ENCODE measurements around the gene MLH1.

Gene MLH1

DNA sequence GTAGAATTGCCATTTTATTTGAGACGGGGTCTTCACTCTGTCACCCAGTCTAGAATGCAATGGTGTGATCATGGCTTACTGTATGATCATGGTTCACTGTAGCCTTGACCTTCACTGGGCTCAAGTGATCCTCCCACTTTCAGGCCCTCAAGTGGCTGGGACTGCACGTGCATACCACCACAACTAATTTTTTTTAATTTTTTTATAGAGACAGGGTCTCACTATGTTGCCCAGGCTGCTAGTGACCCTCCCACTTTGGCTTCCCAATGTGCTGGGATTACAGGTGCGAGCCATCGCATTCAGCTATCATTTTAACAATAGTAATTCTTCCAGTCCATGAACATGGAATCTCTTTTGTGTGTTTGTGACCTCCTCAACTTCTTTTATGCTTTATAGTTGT, 12.3 kb upstream of the MLH1 start:
- DNase-seq (ENCODE audit: low read depth): no peak

DNA sequence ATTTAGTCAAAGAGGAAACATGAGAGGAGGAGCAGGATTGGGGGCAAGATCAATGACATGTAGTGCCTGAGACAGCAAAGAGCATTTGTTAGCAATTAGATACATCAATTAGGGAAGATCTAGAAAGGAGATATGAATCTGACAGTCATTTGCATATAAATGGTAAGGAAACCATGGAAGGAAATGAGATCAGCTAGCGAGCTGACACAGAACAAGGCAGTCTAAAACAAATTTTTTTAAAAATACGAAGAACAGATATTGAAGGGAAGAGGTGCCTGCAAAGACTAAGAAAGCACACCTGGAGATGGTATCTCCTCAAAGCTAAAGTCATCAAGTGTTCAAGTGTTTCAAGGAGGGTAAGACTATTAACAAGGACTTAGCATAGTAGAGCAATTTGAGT, 5.0 kb upstream of the MLH1 start:
- DNase-seq (ENCODE audit: low read depth): no peak

DNA sequence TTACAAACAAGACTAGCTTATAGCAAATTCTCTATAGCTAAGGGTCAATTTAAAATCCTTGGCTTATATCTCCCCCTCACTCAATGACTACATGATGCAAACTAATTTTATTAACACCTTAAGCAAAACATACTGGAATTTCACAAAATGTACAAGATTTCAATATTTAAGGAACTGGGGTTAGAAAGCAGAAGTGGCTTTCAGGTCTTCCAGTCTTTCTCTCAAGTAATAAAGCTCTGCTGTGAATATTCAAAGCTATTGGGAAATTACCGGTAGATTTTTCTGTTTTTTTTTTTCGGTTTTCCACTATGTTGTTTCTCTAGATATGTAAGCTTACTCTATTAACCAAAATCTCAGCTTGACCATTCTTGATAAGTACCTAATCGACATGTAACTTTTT, 4.3 kb upstream of the MLH1 start:
- no peak for DNase-seq (ENCODE audit: low read depth)

DNA sequence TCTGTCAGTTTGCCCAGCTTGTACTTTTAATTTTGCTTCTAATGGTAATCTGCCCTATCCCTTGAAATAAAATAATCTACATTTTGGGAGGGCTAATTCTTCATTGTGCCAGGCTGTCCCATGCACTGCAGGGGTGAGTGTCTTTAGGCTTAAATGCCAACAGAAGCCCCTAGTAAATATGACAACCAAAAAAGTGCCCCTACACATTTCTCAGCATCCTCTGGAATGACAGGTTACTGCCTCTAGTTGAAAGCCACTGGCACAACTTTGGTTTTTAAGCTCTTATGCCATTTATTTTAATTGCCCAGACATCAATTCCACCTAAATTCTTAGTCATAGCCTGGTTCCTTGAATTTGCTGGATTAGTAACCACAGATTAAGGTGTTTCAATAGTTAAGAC, 3.8 kb upstream of the MLH1 start:
- no peak for DNase-seq (ENCODE audit: low read depth)

DNA sequence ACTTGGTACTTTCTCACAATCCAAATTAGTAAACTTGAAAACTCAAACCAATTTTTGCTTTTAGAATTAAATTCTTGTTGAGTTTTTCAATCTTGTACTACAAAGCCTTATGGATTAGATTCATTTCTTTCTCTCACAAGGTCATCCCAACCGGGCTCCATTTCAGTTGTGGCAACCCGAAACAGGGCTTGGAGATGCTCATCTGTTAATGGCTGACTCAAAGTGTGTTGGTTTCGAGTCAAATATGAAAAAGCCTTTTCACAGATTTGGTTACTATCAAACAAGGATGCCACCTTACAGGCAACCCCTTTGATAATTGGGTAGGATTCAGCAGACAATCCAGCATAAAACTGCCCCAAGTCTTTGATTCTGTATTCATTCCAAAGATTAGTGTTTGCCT, 2.2 kb upstream of the MLH1 start:
- DNase-seq (ENCODE audit: low read depth): no peak

DNA sequence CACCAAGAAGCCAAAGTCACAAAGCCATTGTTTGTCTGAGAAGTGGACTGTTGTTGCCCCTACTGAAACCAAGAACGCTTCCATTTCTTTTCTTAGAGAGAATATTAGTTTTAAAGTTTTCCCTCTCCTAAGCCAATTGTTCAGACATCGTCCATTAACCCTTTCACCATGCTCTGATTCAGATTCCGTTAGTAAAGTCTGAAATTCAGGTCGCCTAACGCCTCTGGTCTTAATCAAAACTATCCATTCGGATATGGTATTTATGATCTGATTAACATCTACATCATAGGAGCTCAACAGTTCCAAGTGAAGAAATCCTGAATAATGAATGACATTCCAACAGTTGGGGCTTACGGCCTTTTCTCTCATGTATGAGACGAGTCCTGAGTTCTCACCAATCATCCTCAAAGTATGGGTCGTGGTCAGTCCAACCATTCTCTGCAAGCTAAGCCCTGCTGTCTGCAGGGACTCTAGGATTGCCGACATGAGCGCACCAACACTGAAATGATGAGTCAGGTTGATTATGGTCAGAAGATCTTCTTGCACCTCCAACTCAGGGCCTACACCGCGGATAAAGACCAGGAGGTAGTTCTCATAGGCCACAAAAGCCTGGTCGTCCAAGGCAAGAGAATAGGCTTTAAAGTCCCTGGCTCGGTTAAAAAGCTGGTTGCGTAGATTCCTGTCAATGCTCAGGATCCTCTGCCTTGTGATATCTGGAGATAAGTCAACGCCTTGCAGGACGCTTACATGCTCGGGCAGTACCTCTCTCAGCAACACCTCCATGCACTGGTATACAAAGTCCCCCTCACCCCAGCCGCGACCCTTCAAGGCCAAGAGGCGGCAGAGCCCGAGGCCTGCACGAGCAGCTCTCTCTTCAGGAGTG, 1.2 kb upstream of the MLH1 start:
- DNase-seq (ENCODE audit: low read depth): no peak

DNA sequence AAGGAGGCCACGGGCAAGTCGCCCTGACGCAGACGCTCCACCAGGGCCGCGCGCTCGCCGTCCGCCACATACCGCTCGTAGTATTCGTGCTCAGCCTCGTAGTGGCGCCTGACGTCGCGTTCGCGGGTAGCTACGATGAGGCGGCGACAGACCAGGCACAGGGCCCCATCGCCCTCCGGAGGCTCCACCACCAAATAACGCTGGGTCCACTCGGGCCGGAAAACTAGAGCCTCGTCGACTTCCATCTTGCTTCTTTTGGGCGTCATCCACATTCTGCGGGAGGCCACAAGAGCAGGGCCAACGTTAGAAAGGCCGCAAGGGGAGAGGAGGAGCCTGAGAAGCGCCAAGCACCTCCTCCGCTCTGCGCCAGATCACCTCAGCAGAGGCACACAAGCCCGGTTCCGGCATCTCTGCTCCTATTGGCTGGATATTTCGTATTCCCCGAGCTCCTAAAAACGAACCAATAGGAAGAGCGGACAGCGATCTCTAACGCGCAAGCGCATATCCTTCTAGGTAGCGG, 452 bp upstream of the MLH1 start, which contains the start of gene EPM2AIP1:
EPM2AIP1 (minus strand) TSS at position 326 of the 520 bp plus-strand sequence; CDS start at position 272, 54 bp downstream.
- DNase-seq (ENCODE audit: low read depth): peak; percentile 97

DNA sequence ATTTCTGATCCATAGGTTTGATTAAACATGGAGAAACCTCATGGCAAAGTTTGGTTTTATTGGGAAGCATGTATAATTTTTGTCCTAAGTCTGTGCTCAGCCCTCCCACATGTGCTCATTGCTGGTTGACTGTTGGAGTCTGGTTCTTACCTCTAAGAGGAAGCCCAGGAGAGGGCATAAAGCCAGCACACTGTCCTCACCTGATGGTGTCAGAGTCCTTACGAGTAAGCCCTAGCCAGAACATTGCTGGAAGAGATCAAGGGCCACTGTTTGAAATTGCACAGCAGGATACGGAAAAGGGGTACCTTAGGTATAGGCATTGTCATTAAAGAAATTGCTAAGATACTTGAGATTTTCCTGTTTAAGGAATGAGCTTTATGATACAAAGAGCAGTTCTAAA, 21.3 kb downstream of the MLH1 start:
- no peak for DNase-seq (ENCODE audit: low read depth)

DNA sequence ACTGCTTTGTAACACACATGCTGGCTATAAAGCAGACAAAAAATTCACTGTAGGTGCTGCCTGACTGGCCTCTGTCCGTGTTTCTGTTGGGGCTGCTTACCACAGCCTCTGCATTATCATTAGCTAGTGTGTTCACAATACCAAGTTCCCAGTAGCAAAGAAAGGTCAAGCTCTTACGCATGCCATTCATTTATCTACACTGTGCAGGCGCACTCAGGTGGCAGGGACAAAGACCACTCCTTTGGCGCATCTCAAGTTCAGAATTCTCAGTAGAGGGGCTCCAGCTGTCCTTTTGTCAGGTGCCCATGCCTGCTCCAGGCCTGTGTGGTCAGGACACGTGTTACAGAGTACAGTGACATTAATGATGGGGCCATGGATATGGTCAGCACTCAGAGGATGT, 22.3 kb downstream of the MLH1 start:
- DNase-seq (ENCODE audit: low read depth): no peak

DNA sequence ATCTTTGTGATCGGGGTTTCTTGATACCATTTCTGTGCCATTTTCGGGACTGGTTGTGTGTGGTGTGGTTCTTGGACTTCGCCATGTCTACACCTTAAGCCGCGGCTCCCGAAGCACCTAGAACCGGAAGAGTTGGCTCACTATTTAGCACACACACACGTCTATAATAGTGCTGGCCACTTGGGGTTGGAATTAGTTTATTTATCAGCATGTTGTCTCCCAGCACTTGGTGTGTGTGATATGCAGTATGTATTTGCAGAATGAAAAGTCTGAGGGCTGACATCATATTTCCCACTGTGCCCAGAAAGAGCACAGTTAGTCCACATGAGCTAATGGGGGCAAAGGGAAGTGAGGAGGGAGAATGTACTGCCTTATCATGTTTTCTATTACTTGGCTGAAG, 23.6 kb downstream of the MLH1 start:
- no peak for DNase-seq (ENCODE audit: low read depth)

DNA sequence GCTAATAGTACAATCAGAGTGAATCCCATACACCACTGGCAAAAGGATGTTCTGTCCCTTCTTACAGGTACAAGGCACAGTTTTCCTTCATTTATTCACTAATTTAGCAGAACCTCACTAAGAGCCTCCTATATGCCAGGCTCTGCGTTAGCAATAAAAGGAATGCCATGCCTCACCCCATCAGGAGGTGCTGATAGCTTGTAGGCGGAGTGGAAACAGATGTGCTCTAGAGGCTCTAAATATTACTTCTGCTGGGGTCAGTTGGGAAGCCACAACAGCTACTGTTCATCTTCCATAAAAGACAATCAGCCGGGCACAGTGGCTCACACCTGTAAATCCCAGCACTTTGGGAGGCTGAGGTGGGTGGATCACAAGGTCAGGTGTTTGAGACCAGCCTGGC, 24.4 kb downstream of the MLH1 start:
- no peak for DNase-seq (ENCODE audit: low read depth)

DNA sequence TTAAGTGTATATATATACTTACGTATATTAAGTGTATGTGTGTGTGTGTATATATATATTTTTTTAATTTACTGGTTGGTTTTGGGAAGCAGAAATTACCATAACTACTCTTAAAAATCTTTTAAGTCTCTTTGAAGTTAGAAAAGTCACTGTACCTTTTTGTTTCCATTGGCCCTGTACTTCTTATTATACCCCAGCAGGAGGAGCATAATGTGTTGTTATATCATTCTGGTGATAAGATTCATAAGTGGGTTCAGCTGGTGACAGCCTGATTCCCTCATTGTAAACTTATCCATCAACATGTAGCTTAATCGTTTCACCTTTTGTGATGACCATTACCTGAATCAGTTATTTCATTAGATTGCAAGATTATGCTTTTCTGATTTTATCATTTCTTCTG, 30.8 kb downstream of the MLH1 start:
- no peak for DNase-seq (ENCODE audit: low read depth)

DNA sequence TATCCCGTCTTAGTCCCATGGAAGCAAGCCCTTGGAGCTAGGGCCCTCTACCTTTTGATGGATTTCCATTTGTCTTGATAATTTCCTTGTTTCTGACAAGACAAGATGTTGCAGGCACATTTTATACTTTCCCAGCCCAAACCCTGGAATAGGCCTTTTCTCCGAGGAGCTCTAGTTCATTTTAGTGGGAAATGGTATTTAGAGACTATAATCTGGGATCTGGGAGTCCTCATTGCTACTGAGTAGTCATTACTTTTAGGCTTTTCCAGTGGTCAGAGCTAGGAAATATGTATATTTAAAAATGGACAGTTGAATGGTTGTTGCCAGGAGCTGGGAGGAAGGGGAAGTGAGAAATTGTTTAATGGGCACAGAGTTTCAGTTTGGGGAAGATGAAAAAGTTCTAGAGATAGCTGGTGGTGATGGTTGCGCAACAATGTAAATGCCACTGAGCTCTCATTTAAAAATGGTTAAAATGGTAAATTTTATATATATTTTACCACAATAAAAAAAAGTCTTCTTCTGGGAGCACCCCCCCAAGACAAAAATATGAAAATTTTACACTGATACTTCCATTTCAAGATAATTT, 31.6 kb downstream of the MLH1 start:
- no peak for DNase-seq (ENCODE audit: low read depth)

DNA sequence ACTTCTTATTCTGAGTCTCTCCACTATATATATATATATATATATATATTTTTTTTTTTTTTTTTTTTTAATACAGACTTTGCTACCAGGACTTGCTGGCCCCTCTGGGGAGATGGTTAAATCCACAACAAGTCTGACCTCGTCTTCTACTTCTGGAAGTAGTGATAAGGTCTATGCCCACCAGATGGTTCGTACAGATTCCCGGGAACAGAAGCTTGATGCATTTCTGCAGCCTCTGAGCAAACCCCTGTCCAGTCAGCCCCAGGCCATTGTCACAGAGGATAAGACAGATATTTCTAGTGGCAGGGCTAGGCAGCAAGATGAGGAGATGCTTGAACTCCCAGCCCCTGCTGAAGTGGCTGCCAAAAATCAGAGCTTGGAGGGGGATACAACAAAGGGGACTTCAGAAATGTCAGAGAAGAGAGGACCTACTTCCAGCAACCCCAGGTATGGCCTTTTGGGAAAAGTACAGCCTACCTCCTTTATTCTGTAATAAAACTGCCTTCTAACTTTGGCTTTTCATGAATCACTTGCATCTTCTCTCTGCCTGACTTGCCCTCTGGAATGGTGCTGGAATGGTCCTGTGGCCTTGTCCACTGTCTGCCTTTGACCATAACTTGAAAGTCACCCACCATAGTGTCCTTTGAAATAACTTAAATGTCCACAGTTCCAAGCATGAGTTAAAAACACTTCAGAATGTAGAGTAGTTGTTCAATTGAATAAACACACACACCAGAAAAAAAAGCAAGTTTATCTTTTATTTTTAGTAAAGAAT, 32.4 kb downstream of the MLH1 start:
- DNase-seq (ENCODE audit: low read depth): no peak

DNA sequence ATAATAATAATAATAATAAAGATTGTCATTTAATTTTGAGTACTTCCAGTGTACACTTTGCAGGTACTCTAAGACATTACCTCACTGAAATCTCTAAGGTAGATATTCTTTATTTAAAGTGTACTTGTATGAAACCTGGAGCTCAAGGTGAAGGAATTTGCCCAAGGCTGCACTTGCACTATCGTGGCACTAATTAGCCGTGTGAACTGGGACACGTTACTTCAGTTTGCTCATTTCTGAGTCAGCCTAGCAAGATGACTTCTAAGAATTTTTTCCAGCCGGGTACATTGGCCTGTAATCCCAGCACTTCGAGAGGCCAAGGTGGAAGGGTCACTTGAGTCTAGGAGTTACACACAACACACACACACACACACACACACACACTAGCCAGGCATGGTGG, 33.5 kb downstream of the MLH1 start:
- no peak for DNase-seq (ENCODE audit: low read depth)

DNA sequence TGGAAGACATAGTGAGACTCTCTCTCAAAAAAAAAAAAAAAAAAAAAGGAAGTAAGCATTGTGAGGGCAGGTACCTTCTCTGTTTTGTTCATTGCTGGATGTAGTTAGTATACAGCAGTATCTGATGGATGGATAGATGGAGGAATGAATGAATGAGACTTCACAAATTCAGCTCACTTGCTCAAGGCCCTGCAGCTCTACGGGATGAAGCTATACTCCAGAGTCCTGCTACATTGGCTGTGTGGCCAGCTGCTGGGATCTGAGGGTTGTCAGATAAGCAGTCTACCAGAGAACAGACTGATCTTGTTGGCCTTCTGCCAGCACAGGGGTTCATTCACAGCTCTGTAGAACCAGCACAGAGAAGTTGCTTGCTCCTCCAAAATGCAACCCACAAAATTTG, 35.0 kb downstream of the MLH1 start:
- DNase-seq (ENCODE audit: low read depth): no peak

DNA sequence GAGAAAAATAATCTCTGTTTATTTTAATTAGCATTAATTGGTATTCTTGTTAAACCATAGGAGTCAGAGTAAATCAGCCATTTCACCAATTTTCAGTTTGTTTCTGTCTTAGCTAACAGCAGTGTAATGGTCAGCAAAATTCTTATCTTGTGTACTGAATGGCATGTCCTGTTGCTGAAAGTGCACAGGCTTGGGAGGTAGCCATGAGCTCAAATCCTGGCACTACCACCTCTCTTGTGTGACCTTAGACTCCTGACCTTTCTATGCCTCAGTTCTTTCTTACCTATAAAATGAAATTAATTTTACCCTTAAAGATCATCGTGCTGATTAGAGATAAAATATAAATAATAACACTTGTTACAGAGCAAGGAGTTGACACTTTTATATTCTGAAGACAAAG, 35.8 kb downstream of the MLH1 start:
- DNase-seq (ENCODE audit: low read depth): no peak

DNA sequence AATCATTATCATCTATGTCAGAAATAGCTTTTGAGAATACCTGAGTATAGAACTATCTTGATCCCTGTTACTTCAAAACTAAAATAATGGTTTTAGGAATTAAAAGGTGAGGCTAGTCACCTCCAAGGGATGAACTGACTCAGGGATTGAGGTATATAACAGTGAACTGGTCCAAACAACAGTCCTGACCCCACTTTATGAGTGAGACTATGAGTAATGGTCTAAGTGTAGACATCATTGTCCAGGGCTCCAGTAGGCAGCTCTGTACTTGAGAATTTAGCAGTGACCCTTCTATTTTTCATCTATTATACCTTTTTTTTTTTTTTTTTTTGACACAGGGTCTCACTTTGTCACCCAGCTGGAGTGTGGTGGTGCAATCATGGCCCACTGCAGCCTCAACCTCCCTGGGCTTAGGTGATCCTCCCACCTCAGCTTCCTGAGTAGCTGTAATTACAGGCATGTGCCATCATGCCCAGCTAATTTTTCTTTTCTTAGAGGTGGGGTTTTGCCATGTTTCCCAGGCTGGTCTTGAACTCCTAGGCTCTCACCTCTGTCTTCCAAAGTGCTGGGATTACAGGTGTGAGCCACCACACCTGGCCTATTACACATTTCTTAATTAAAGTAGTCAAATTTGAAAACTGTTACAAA, 36.3 kb downstream of the MLH1 start:
- DNase-seq (ENCODE audit: low read depth): no peak

DNA sequence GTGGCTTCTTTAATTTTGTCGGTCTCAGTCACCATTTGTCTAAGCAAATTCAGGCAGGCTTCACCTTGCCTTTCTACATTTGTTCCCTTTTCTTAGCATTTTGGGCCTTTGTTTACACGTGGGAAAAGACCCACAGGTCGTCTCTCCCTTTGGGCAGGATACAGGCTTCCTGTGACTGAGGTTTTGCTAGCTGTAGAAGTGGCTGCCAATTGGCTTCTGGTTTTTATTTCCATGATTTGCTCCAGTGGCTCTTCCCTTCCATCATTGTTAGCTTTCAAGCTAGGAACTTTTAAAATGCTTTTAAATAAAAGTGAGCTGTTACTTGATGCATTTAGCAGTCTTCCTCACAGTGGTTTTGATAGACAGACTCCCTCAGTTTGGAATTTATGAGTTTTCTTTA, 37.3 kb downstream of the MLH1 start:
- DNase-seq (ENCODE audit: low read depth): no peak

DNA sequence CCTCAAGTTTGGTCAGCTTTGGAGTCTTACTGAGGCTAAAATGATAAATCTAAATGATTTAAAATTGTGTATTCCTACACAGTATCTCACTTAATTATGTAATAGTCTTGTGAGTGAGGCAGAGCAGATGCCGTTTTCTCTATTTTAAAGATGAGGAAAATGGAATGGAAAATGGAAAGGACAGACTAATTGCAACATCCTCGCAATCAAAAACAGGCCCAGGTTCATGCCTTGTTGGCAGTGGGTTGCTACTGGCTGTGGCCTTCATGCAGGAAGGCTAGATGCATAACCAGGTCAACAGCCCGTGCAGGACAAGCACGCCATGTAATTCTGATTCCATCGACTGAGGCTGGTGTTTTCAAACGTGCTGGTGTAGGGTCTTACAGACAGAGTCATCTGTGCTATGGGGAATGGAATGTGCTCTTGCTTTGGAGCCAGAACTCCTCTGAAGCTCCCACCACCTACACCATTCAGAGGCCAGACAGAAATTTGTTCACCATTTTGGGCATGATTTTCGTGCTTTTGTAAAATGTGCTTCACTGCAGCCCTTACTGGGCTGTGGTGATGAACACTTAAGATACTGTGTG, 37.9 kb downstream of the MLH1 start:
- DNase-seq (ENCODE audit: low read depth): no peak

DNA sequence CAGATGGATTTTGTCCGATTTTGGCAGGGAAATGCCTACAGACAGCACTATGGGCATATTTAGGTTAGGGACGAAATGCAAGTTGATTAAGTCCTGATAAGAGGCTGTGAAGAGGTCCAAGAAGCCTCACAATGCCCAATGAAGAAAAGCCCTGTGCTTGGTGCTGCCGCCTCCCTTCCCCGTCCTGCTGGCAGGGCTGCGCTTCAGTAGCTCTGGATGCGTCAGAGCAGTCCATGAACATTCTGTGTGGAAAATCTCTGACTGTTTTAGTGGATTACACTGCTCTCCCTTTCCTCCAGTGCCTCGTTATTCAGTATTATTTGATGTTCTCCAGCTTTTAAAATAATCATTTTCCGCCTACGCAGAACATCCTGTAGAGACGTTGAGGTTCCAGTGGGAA, 39.6 kb downstream of the MLH1 start:
- no peak for DNase-seq (ENCODE audit: low read depth)

DNA sequence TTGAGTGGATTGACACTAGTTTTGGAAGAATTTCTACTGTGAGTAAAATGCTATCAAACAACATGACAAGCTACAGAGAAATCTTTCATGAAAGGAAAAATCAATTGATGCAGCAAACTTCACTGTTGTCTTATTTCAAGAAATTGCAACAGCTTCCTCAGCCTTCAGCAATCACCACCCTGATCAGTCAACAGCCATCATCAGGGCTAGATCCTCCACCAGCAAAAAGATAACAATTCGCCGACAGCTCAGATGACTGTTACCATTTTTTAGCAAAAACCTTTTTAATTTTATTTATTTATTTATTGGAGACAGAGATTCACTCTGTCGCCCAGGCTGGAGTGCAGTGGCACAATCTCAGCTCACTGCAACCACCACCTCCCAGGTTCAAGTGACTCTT, 44.0 kb downstream of the MLH1 start:
- DNase-seq (ENCODE audit: low read depth): no peak
